ENCODE measurements around the gene ITPR3.

Gene ITPR3

GRCh38 chr6:33723371-33724085, 102.4 kb downstream of the ITPR3 start:
- H3K4me3 ChIP-seq (ENCODE audit: low read depth, low read length, poor library complexity, severe bottlenecking): no peak overlapping the region
- no peaks in the 10 kb centered on the region for H3K79me2 ChIP-seq (ENCODE audit: insufficient read depth, low read length)
- no peaks in the 10 kb centered on the region for H3K9me2 ChIP-seq (ENCODE audit: low read depth, low read length)
- no peaks in the 10 kb centered on the region for H3K4me1 ChIP-seq (ENCODE audit: insufficient read depth, low read length, severe bottlenecking)
- no peaks in the 10 kb centered on the region for H3F3A ChIP-seq (ENCODE audit: insufficient read depth, low read length)
- H3K9ac ChIP-seq (ENCODE audit: low read length): no peak overlapping the region
- H3K4me2 ChIP-seq (ENCODE audit: low read length): no peak overlapping the region
- H3K27me3 ChIP-seq (ENCODE audit: insufficient read depth, low read length): no peaks in the 10 kb centered on the region; the same call in 1 of the 2 replicates
- H3K27ac ChIP-seq (ENCODE audit: low read depth, low read length, poor library complexity, severe bottlenecking): no peak overlapping the region
- H2AFZ ChIP-seq (ENCODE audit: low read length): no peak overlapping the region
- no peak for TF ChIP-seq EZH2 (IDR thresholded peaks at IDR 0.05; ENCODE audit: borderline replicate concordance, low read length)
- TF ChIP-seq, protein P1, sequence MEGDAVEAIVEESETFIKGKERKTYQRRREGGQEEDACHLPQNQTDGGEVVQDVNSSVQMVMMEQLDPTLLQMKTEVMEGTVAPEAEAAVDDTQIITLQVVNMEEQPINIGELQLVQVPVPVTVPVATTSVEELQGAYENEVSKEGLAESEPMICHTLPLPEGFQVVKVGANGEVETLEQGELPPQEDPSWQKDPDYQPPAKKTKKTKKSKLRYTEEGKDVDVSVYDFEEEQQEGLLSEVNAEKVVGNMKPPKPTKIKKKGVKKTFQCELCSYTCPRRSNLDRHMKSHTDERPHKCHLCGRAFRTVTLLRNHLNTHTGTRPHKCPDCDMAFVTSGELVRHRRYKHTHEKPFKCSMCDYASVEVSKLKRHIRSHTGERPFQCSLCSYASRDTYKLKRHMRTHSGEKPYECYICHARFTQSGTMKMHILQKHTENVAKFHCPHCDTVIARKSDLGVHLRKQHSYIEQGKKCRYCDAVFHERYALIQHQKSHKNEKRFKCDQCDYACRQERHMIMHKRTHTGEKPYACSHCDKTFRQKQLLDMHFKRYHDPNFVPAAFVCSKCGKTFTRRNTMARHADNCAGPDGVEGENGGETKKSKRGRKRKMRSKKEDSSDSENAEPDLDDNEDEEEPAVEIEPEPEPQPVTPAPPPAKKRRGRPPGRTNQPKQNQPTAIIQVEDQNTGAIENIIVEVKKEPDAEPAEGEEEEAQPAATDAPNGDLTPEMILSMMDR (IDR thresholded peaks at IDR 0.05; ENCODE audit: low read length): no peak
- no peaks in the 10 kb centered on the region for H3K9me3 ChIP-seq (ENCODE audit: low read length)
- no peaks in the 10 kb centered on the region for H3K36me3 ChIP-seq (ENCODE audit: insufficient read depth, low read length)
- no peaks in the 10 kb centered on the region for H4K20me1 ChIP-seq (ENCODE audit: insufficient read depth, low read length)

- no peaks in the 10 kb centered on the region; the same call in 1 of the 2 replicates for H3K27me3 ChIP-seq (ENCODE audit: insufficient read depth, low read length)
- no peaks in the 10 kb centered on the region for H3K4me1 ChIP-seq (ENCODE audit: insufficient read depth, low read length, severe bottlenecking)
Observed at GRCh38 chr6:33724102-33725023, 103.2 kb downstream of the ITPR3 start.

GRCh38 chr6:33725222-33725621, 104.1 kb downstream of the ITPR3 start:
- no peak overlapping the region for H2AFZ ChIP-seq (ENCODE audit: low read length)
- no peaks in the 10 kb centered on the region for H4K20me1 ChIP-seq (ENCODE audit: insufficient read depth, low read length)
- no peaks in the 10 kb centered on the region for H3K79me2 ChIP-seq (ENCODE audit: insufficient read depth, low read length)
- H3K36me3 ChIP-seq (ENCODE audit: insufficient read depth, low read length): no peaks in the 10 kb centered on the region
- H3K4me2 ChIP-seq (ENCODE audit: low read length): no peak overlapping the region
- no peak overlapping the region for H3K9ac ChIP-seq (ENCODE audit: low read length)
- no peaks in the 10 kb centered on the region for H3K9me2 ChIP-seq (ENCODE audit: low read depth, low read length)
- no peaks in the 10 kb centered on the region for H3K4me1 ChIP-seq (ENCODE audit: insufficient read depth, low read length, severe bottlenecking)
- TF ChIP-seq EZH2 (IDR thresholded peaks at IDR 0.05; ENCODE audit: borderline replicate concordance, low read length): no peak
- TF ChIP-seq, protein P1 (IDR thresholded peaks at IDR 0.05; ENCODE audit: low read length): no peak
- H3K9me3 ChIP-seq (ENCODE audit: low read length): no peaks in the 10 kb centered on the region
- no peaks in the 10 kb centered on the region; the same call in 1 of the 2 replicates for H3K27me3 ChIP-seq (ENCODE audit: insufficient read depth, low read length)
- H3K4me3 ChIP-seq (ENCODE audit: low read depth, low read length, poor library complexity, severe bottlenecking): no peak overlapping the region
- H3K27ac ChIP-seq (ENCODE audit: low read depth, low read length, poor library complexity, severe bottlenecking): no peak overlapping the region
- no peaks in the 10 kb centered on the region for H3F3A ChIP-seq (ENCODE audit: insufficient read depth, low read length)

More at GRCh38 chr6:33724102-33725023, 103.2 kb downstream of the ITPR3 start:
- H2AFZ ChIP-seq (ENCODE audit: low read length): no peak overlapping the region
- no peak overlapping the region for H3K27ac ChIP-seq (ENCODE audit: low read depth, low read length, poor library complexity, severe bottlenecking)
- H3K4me2 ChIP-seq (ENCODE audit: low read length): no peak overlapping the region
- no peaks in the 10 kb centered on the region for H3K36me3 ChIP-seq (ENCODE audit: insufficient read depth, low read length)
- no peaks in the 10 kb centered on the region for H3K9me3 ChIP-seq (ENCODE audit: low read length)
- H3K9me2 ChIP-seq (ENCODE audit: low read depth, low read length): no peaks in the 10 kb centered on the region
- no peak overlapping the region for H3K9ac ChIP-seq (ENCODE audit: low read length)
- no peaks in the 10 kb centered on the region for H3K79me2 ChIP-seq (ENCODE audit: insufficient read depth, low read length)
- no peaks in the 10 kb centered on the region for H3F3A ChIP-seq (ENCODE audit: insufficient read depth, low read length)
- TF ChIP-seq, protein P1 (IDR thresholded peaks at IDR 0.05; ENCODE audit: low read length): no peak
- TF ChIP-seq EZH2 (IDR thresholded peaks at IDR 0.05; ENCODE audit: borderline replicate concordance, low read length): no peak
- H4K20me1 ChIP-seq (ENCODE audit: insufficient read depth, low read length): no peaks in the 10 kb centered on the region
- H3K4me3 ChIP-seq (ENCODE audit: low read depth, low read length, poor library complexity, severe bottlenecking): no peak overlapping the region
